HG02642 (cell line): ENCODE results near the gene CCDC175.

ENCODE experiments used
- ATAC-seq: cut with Tn5 transposase; IDR thresholded peaks from one replicate; pipeline ENCODE4 v1.9.1; 2021; ENCODE audit warnings: mild to moderate bottlenecking; ENCODE audit not compliant: unreplicated experiment, poor library complexity

Gene CCDC175

GRCh38 chr14:59541731-59542130 lies 34.9 kb downstream of the CCDC175 start:
- no peak for ATAC-seq

- no peak for ATAC-seq
These were observed 35.8 kb downstream of the CCDC175 start for GRCh38 chr14:59540852-59541251.

GRCh38 chr14:59538936-59539335 lies 37.7 kb downstream of the CCDC175 start:
- ATAC-seq: no peak

GRCh38 chr14:59537476-59537875 lies 39.1 kb downstream of the CCDC175 start:
- ATAC-seq: no peak

GRCh38 chr14:59534361-59534987 lies 42.1 kb downstream of the CCDC175 start:
- ATAC-seq: no peak

GRCh38 chr14:59532419-59532818 lies 44.2 kb downstream of the CCDC175 start:
- ATAC-seq: no peak

- ATAC-seq: no peak
These were observed 46.3 kb downstream of the CCDC175 start for GRCh38 chr14:59530349-59530748.

GRCh38 chr14:59529189-59529588 lies 47.4 kb downstream of the CCDC175 start:
- ATAC-seq: no peak

- ATAC-seq: no peak
These were observed 56.4 kb downstream of the CCDC175 start for GRCh38 chr14:59520224-59520623.

GRCh38 chr14:59511916-59512575 lies 64.6 kb downstream of the CCDC175 start:
- ATAC-seq: no peak

GRCh38 chr14:59510966-59511365 lies 65.6 kb downstream of the CCDC175 start:
- ATAC-seq: no peak

- no peak for ATAC-seq
These were observed 66.6 kb downstream of the CCDC175 start for GRCh38 chr14:59510001-59510400.

GRCh38 chr14:59509101-59509500 lies 67.5 kb downstream of the CCDC175 start:
- ATAC-seq: no peak

GRCh38 chr14:59507752-59508103 lies 68.9 kb downstream of the CCDC175 start:
- no peak for ATAC-seq

GRCh38 chr14:59507063-59507751 lies 69.4 kb downstream of the CCDC175 start:
- ATAC-seq: peak; percentile 90

GRCh38 chr14:59503256-59503655 lies 73.4 kb downstream of the CCDC175 start:
- no peak for ATAC-seq

GRCh38 chr14:59500732-59501131 lies 75.9 kb downstream of the CCDC175 start:
- no peak for ATAC-seq

GRCh38 chr14:59492384-59492783 lies 84.2 kb downstream of the CCDC175 start:
- ATAC-seq: no peak

GRCh38 chr14:59490756-59491155 lies 85.9 kb downstream of the CCDC175 start:
- ATAC-seq: no peak

GRCh38 chr14:59484639-59485175 lies 91.9 kb downstream of the CCDC175 start:
- peak; percentile 52 for ATAC-seq
